Endodermal cell (in vitro differentiated cells): ENCODE results near the gene HAPSTR1. TPM values are rescaled to one million over a fixed set of nuclear protein-coding genes. Genes with fewer than 3 reads are reported as not detected.
A peak's percentile ranks its signal among the peaks of the same experiment; 100 is the strongest.

Experiments used
- DNase-seq: peaks from one replicate; pipeline ENCODE4 v3.0.0-alpha.2; 2017
- H3K27ac ChIP-seq: 2 replicates; pipeline ENCODE4 v1.5.1; 2013; ENCODE audit warnings: mild to moderate bottlenecking, low read depth, low read length, moderate library complexity
- H3K27me3 ChIP-seq: 2 replicates; pipeline ENCODE4 v1.6.1; 2013; ENCODE audit warnings: mild to moderate bottlenecking, low read length, moderate library complexity; ENCODE audit not compliant: insufficient read depth, control insufficient read depth, poor library complexity, severe bottlenecking
- H3K36me3 ChIP-seq: 2 replicates; pipeline ENCODE4 v1.7.0; 2013; ENCODE audit warnings: mild to moderate bottlenecking, low read length, moderate library complexity; ENCODE audit not compliant: control insufficient read depth, insufficient read depth
- H3K4me1 ChIP-seq: one replicate; pipeline ENCODE4 v1.7.0; 2013; ENCODE audit warnings: low read length; ENCODE audit not compliant: control insufficient read depth, insufficient read depth
- H3K4me3 ChIP-seq: 2 replicates; pipeline ENCODE4 v1.5.1; 2013; ENCODE audit warnings: mild to moderate bottlenecking, low read length, moderate library complexity
- H3K9ac ChIP-seq: 2 replicates; pipeline ENCODE4 v1.6.1; 2013; ENCODE audit warnings: mild to moderate bottlenecking, low read length, moderate library complexity; ENCODE audit not compliant: poor library complexity, severe bottlenecking; ENCODE audit errors: extremely low read depth
- H3K9me3 ChIP-seq: 2 replicates; pipeline ENCODE4 v1.6.1; 2013; ENCODE audit warnings: mild to moderate bottlenecking, low read length, moderate library complexity; ENCODE audit not compliant: control insufficient read depth
- H3K27ac Mint-ChIP-seq: 2 replicates; pipeline ENCODE4 v1.8.0; 2020; ENCODE audit warnings: mixed read lengths
- H3K27me3 Mint-ChIP-seq: 2 replicates; pipeline ENCODE4 v1.8.0; 2021; ENCODE audit warnings: mild to moderate bottlenecking, mixed read lengths; ENCODE audit not compliant: insufficient read depth
- H3K36me3 Mint-ChIP-seq: 2 replicates; pipeline ENCODE4 v1.8.0; 2020; ENCODE audit warnings: low read depth, mixed read lengths
- H3K4me1 Mint-ChIP-seq: 2 replicates; pipeline ENCODE4 v1.8.0; 2020; ENCODE audit warnings: mixed read lengths
- H3K4me3 Mint-ChIP-seq: 2 replicates; pipeline ENCODE4 v1.8.0; 2020; ENCODE audit warnings: mild to moderate bottlenecking, moderate library complexity, mixed read lengths
- H3K9me3 Mint-ChIP-seq: 2 replicates; pipeline ENCODE4 v1.8.0; 2020; ENCODE audit warnings: mild to moderate bottlenecking, mixed read lengths
- CTCF ChIP-seq: fragments of 200-600 bp; sonication (generic); conservative IDR thresholded peaks from 2 replicates; pipeline ENCODE4 v1.5.0; 2021; ENCODE audit warnings: antibody characterized with exemption, mild to moderate bottlenecking
- WGBS, 2 experiments: methylation state at CpG; one replicate each; pipeline versions ENCODE4 v1.1.5 to v1.1.7; 2013; ENCODE audit warnings: missing lambda C conversion rate in 2 of 2, mixed read lengths in 1 of 2; ENCODE audit not compliant: insufficient coverage in 1 of 2, insufficient read length in 1 of 2; 5-methylcytosine and 5-hydroxymethylcytosine counted together
- total RNA-seq, 2 donors: library from RNA; stranded (reverse); fragmentation: NEBNext Ultra II Directional in 1 of 2; extraction: Animal tissue kit (Norgen Biotek cat#: 25700) in 1 of 2; gene quantifications; 2 replicates in 1 of 2; 3 replicates in 1 of 2; pipeline ENCODE4 v1.2.1, GENCODE V29; 2021

HAPSTR1 gene
- total RNA-seq, 2 donors from 2014 or later, result 60.9 to 68.5 TPM

- Histone ChIP-seq H3K4me1 (no peaks in the 10 kb centered on the region), H3K9me3 (no peaks in the 10 kb centered on the region), H3K27me3 (no peaks in the 10 kb centered on the region), H3K9ac (no peak overlapping the region), H3K36me3 (no peaks in the 10 kb centered on the region), H3K4me3 (no peak overlapping the region), H3K27ac (no peak overlapping the region)
- 61 to 74% methylated on average over 4 to 5 of the region's 5 CpGs for WGBS, 2 experiments
- H3K27ac Mint-ChIP-seq, result no peak overlapping the region
- peak; percentile 82 for TF ChIP-seq CTCF
- H3K36me3 Mint-ChIP-seq, result peaks cover 4% of the 10 kb centered on the region
- DNase-seq, result peak; percentile 88
- no peaks in the 10 kb centered on the region for H3K9me3 Mint-ChIP-seq
- H3K4me3 Mint-ChIP-seq, result no peak overlapping the region
- H3K4me1 Mint-ChIP-seq, result peaks cover 5% of the 10 kb centered on the region
- H3K27me3 Mint-ChIP-seq, result peaks cover 4% of the 10 kb centered on the region
Observed at GRCh38 chr16:9134739-9135138, 43.3 kb downstream of the HAPSTR1 start.

DNA sequence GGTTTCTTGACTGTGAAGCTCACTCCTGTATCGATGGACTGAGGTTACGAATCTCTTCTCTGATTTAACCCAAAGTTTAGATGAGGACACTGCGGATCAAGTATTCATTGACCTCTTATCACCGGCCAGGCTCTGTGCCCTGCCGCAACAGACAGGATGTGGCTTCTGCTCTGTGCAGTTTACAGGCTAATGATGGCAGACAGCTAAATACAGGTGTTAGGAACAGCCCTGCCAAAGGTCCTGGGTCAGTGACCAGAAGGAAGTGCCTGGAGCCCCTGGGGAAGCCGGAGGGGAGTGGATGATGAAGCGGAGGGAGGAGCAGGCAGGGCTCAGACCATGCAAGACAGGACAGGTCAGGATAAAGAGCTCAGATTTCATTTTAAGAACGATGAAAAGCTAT lies 44.4 kb downstream of the HAPSTR1 start:
- peaks cover 4% of the 10 kb centered on the region for H3K27me3 Mint-ChIP-seq
- H3K4me3 ChIP-seq, result no peak overlapping the region
- 94 to 100% methylated on average over 8 of the region's 8 CpGs for WGBS, 2 experiments
- no peak overlapping the region for H3K9ac ChIP-seq
- no peaks in the 10 kb centered on the region for H3K4me1 ChIP-seq
- no peaks in the 10 kb centered on the region for H3K27me3 ChIP-seq
- H3K27ac ChIP-seq, result no peak overlapping the region
- peaks cover 6% of the 10 kb centered on the region for H3K9me3 Mint-ChIP-seq
- TF ChIP-seq CTCF, result no peak
- no peak overlapping the region for H3K4me3 Mint-ChIP-seq
- H3K9me3 ChIP-seq, result no peaks in the 10 kb centered on the region
- peaks cover 9% of the 10 kb centered on the region for H3K36me3 Mint-ChIP-seq
- H3K36me3 ChIP-seq, result no peaks in the 10 kb centered on the region
- H3K27ac Mint-ChIP-seq, result no peak overlapping the region
- peaks cover 5% of the 10 kb centered on the region for H3K4me1 Mint-ChIP-seq
- DNase-seq, result peak; percentile 40

DNA sequence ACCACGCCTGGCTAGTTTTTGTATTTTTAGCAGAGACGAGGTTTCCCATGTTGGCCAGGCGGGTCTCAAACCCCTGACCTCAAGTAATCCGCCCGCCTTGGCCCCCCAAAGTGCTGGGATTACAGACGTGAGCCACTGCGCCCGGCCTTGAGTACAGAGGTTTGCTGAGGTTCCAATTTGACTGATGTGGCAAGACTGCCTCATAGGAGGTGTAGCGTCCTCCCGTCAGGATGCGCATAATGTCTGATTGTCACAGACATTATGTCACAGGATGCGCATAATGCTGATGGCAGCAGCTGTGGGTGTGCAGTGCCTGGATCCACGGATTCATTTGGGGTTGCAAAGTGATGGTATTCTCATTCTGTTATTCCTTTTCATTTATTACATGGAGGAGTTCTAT lies 45.2 kb downstream of the HAPSTR1 start:
- 93 to 97% methylated on average over 12 to 13 of the region's 13 CpGs for WGBS, 2 experiments
- no peak for TF ChIP-seq CTCF
- H3K36me3 ChIP-seq, result no peaks in the 10 kb centered on the region
- peaks cover 5% of the 10 kb centered on the region for H3K4me1 Mint-ChIP-seq
- no peaks in the 10 kb centered on the region for H3K9me3 ChIP-seq
- peaks cover 4% of the 10 kb centered on the region for H3K27me3 Mint-ChIP-seq
- H3K4me3 Mint-ChIP-seq, result no peak overlapping the region
- no peak overlapping the region for H3K4me3 ChIP-seq
- no peaks in the 10 kb centered on the region for H3K4me1 ChIP-seq
- peaks cover 9% of the 10 kb centered on the region for H3K36me3 Mint-ChIP-seq
- no peak overlapping the region for H3K27ac ChIP-seq
- no peaks in the 10 kb centered on the region for H3K27me3 ChIP-seq
- no peak overlapping the region for H3K9ac ChIP-seq
- no peak overlapping the region for H3K27ac Mint-ChIP-seq
- peaks cover 6% of the 10 kb centered on the region for H3K9me3 Mint-ChIP-seq
- DNase-seq, result peak; percentile 20
